Femur (tissue), 1 donor: ENCODE data around the gene PDC.

Source experiments
- DNase-seq: peaks from one replicate; pipeline ENCODE4 v3.0.0-alpha.2; 2017

Gene PDC

GRCh38 chr1:186461014-186461413 is at the start of gene PDC:
Gene PDC, minus strand, starts transcription at chr1:186461114. Its CDS starts 11,655 bp downstream, at chr1:186449459.
- DNase-seq = no peak

- no peak for DNase-seq
Observed at GRCh38 chr1:186503190-186503589, 42.3 kb upstream of the PDC start.

- peak; percentile 14 for DNase-seq
Observed at GRCh38 chr1:186502087-186502486, 41.2 kb upstream of the PDC start.

GRCh38 chr1:186500804-186501203 is 39.9 kb upstream of the PDC start:
- DNase-seq = no peak

GRCh38 chr1:186499571-186499970 is 38.7 kb upstream of the PDC start:
- no peak for DNase-seq

- DNase-seq = no peak
Observed at GRCh38 chr1:186498695-186499389, 37.9 kb upstream of the PDC start.

GRCh38 chr1:186498071-186498470 is 37.2 kb upstream of the PDC start:
- DNase-seq = no peak

GRCh38 chr1:186497651-186498050 is 36.7 kb upstream of the PDC start:
- DNase-seq = no peak

- no peak for DNase-seq
Observed at GRCh38 chr1:186496171-186496851, 35.4 kb upstream of the PDC start.

- no peak for DNase-seq
Observed at GRCh38 chr1:186494832-186495271, 33.9 kb upstream of the PDC start.

GRCh38 chr1:186492531-186493291 is 31.8 kb upstream of the PDC start:
- no peak for DNase-seq

GRCh38 chr1:186491336-186491735 is 30.4 kb upstream of the PDC start:
- DNase-seq = no peak

- DNase-seq = no peak
Observed at GRCh38 chr1:186487163-186487562, 26.2 kb upstream of the PDC start.

GRCh38 chr1:186486061-186486460 is 25.1 kb upstream of the PDC start:
- DNase-seq = no peak

- no peak for DNase-seq
Observed at GRCh38 chr1:186483561-186483960, 22.6 kb upstream of the PDC start.

- DNase-seq = peak; percentile 82
Observed at GRCh38 chr1:186482661-186483255, 21.8 kb upstream of the PDC start.

- no peak for DNase-seq
Observed at GRCh38 chr1:186481303-186481888, 20.5 kb upstream of the PDC start.

GRCh38 chr1:186479162-186479561 is 18.2 kb upstream of the PDC start:
- no peak for DNase-seq

- DNase-seq = no peak
Observed at GRCh38 chr1:186476264-186477040, 15.5 kb upstream of the PDC start.

GRCh38 chr1:186474208-186474607 is 13.3 kb upstream of the PDC start:
- no peak for DNase-seq

- no peak for DNase-seq
Observed at GRCh38 chr1:186473047-186473446, 12.1 kb upstream of the PDC start.

GRCh38 chr1:186465946-186466345 is 5.0 kb upstream of the PDC start:
- DNase-seq = no peak
